ACHN (cell line): ENCODE data around the gene ATP5F1D.

Experiments used
- DNase-seq: peaks from one replicate; pipeline ENCODE4 v3.0.0-alpha.2; 2015
- in situ Hi-C: cut with HindIII; loops from 2 replicates; pipeline ENCODE4 v1.10.0; 2017; ENCODE audit warnings: low sequenced_read_pairs, low pct_ligation_motif_present, low pct_unique_long_range_greater_than_20kb

Gene ATP5F1D

GRCh38 chr19:1284979-1285736 is 43.6 kb downstream of the ATP5F1D start:
- no peak for DNase-seq
- in situ Hi-C loops = no loop called here

GRCh38 chr19:1285737-1286360 is 44.3 kb downstream of the ATP5F1D start, which contains the start of gene EFNA2:
Gene EFNA2 (plus strand): TSS chr19:1285873. CDS start chr19:1286169, 296 bp downstream.
- in situ Hi-C loops = no loop called here
- no peak for DNase-seq

- DNase-seq = no peak
- in situ Hi-C loops = no loop called here
These were observed 45.2 kb downstream of the ATP5F1D start for GRCh38 chr19:1286487-1287353.

GRCh38 chr19:1287354-1288225 is 46.0 kb downstream of the ATP5F1D start:
- in situ Hi-C loops = no loop called here
- no peak for DNase-seq

GRCh38 chr19:1288226-1288612 is 46.7 kb downstream of the ATP5F1D start:
- no peak for DNase-seq
- in situ Hi-C loops = no loop called here

- DNase-seq = no peak
- in situ Hi-C loops = no loop called here
These were observed 47.5 kb downstream of the ATP5F1D start for GRCh38 chr19:1288833-1289685.

GRCh38 chr19:1289686-1290025 is 48.1 kb downstream of the ATP5F1D start:
- no peak for DNase-seq
- in situ Hi-C loops = no loop called here

GRCh38 chr19:1290196-1290702 is 48.7 kb downstream of the ATP5F1D start:
- in situ Hi-C loops = no loop called here
- DNase-seq = no peak

GRCh38 chr19:1290703-1291651 is 49.4 kb downstream of the ATP5F1D start:
- DNase-seq = no peak
- in situ Hi-C loops = no loop called here

GRCh38 chr19:1291761-1292418 is 50.3 kb downstream of the ATP5F1D start:
- in situ Hi-C loops = no loop called here
- DNase-seq = no peak

- in situ Hi-C loops = no loop called here
- no peak for DNase-seq
These were observed 51.0 kb downstream of the ATP5F1D start for GRCh38 chr19:1292419-1293151.

- DNase-seq = no peak
- in situ Hi-C loops = no loop called here
These were observed 52.4 kb downstream of the ATP5F1D start for GRCh38 chr19:1293782-1294604.
